Thoracic aorta (tissue), 2 donors: ENCODE data around the gene NVL. TPM values are rescaled to one million over a fixed set of nuclear protein-coding genes. Genes with fewer than 3 reads are reported as not detected.
"Not testable (repeated sequence)": the region's sequence is repeated elsewhere in the genome, so short reads cannot be mapped to it uniquely, and the experiment has no call there.

ENCODE experiments used
- ATAC-seq: fragments of 150-250 bp; one replicate; pipeline ENCODE4 v1.8.0; 2017; ENCODE audit warnings: low read depth; ENCODE audit not compliant: insufficient number of reproducible peaks, low FRiP score
- DNase-seq: peaks from one replicate; pipeline ENCODE4 v3.0.0-alpha.2; 2020; ENCODE audit warnings: low spot score
- H3K27ac ChIP-seq, 2 donors: fragments of 200-600 bp; sonication (generic); 1 replicate in 1 of 2; 2 replicates in 1 of 2; pipeline ENCODE4 v1.5.1; 2016; ENCODE audit warnings: mild to moderate bottlenecking in 2 of 2, moderate library complexity in 2 of 2
- H3K27me3 ChIP-seq: fragments of 200-600 bp; sonication (generic); replicated peaks from 2 replicates; pipeline ENCODE4 v1.6.0; 2016; ENCODE audit warnings: mild to moderate bottlenecking; ENCODE audit not compliant: insufficient read depth
- H3K36me3 ChIP-seq: fragments of 200-600 bp; sonication (generic); one replicate; pipeline ENCODE4 v1.5.1; 2016
- H3K4me1 ChIP-seq, 2 donors: fragments of 200-600 bp; sonication (generic); 1 replicate in 1 of 2; 2 replicates in 1 of 2; pipeline versions ENCODE4 v1.5.1 to v1.6.0; 2016; ENCODE audit warnings: low read depth in 2 of 2, mild to moderate bottlenecking in 1 of 2; ENCODE audit not compliant: control insufficient read depth in 1 of 2
- H3K4me3 ChIP-seq: fragments of 200-600 bp; sonication (generic); 2 replicates; pipeline ENCODE4 v1.5.1; 2016; ENCODE audit warnings: mild to moderate bottlenecking
- H3K9me3 ChIP-seq: fragments of 200-600 bp; sonication (generic); 2 replicates; pipeline ENCODE4 v1.5.1; 2016
- CTCF ChIP-seq: fragments of 200-600 bp; sonication (generic); IDR thresholded peaks from one replicate; pipeline ENCODE4 v1.5.1; 2019; ENCODE audit warnings: antibody characterized with exemption
- total RNA-seq, 2 donors: library from RNA; depleted of rRNA; stranded (reverse); fragments of >200 nt; gene quantifications; one replicate each; pipeline versions ENCODE4 v1.1.0 to v1.2.3, GENCODE V29; 2016

Gene NVL
- total RNA-seq, 2 donors from 2014 or later = 11.6 to 30.7 TPM

GRCh38 chr1:224353975-224354925, 24.3 kb upstream of the NVL start:
- Histone ChIP-seq H3K9me3 (no peaks in the 10 kb centered on the region), H3K27me3 (no peaks in the 10 kb centered on the region), H3K4me3 (no peak overlapping the region), H3K4me1 (peaks cover 9 to 19% of the 10 kb centered on the region in 2 donors), H3K36me3 (no peaks in the 10 kb centered on the region), H3K27ac (no peak overlapping the region)
- DNase-seq (no peak), ATAC-seq (no peak)
- TF ChIP-seq CTCF = no peak

- not testable (repeated sequence) for ATAC-seq, H3K27me3 ChIP-seq, H3K4me3 ChIP-seq, H3K4me1 ChIP-seq, DNase-seq, H3K9me3 ChIP-seq, H3K36me3 ChIP-seq, H3K27ac ChIP-seq
Measured at GRCh38 chr1:224352436-224353085, 22.6 kb upstream of the NVL start.

GRCh38 chr1:224349716-224350115, 19.7 kb upstream of the NVL start:
- not testable (repeated sequence) for DNase-seq, H3K9me3 ChIP-seq, H3K36me3 ChIP-seq, H3K4me3 ChIP-seq, H3K4me1 ChIP-seq, H3K27ac ChIP-seq, ATAC-seq, H3K27me3 ChIP-seq

GRCh38 chr1:224348137-224348536, 18.2 kb upstream of the NVL start:
- H3K4me3 ChIP-seq = no peak overlapping the region
- H3K4me1 ChIP-seq = no peaks in the 10 kb centered on the region
- no peak for TF ChIP-seq CTCF
- no peak overlapping the region for H3K27ac ChIP-seq
- peaks cover 12% of the 10 kb centered on the region for H3K9me3 ChIP-seq
- H3K27me3 ChIP-seq = no peaks in the 10 kb centered on the region
- no peak for DNase-seq
- ATAC-seq = no peak
- no peaks in the 10 kb centered on the region for H3K36me3 ChIP-seq

GRCh38 chr1:224343679-224344078, 13.7 kb upstream of the NVL start:
- Histone ChIP-seq H3K27ac (no peak overlapping the region), H3K9me3 (peaks cover 12% of the 10 kb centered on the region), H3K27me3 (no peaks in the 10 kb centered on the region), H3K36me3 (no peaks in the 10 kb centered on the region), H3K4me3 (no peak overlapping the region), H3K4me1 (peaks cover 5% of the 10 kb centered on the region in 2 donors)
- ATAC-seq (no peak), DNase-seq (no peak)
- TF ChIP-seq CTCF = no peak

GRCh38 chr1:224340453-224341384, 10.7 kb upstream of the NVL start:
- not testable (repeated sequence) for ATAC-seq, H3K4me1 ChIP-seq, H3K27me3 ChIP-seq, H3K36me3 ChIP-seq, DNase-seq, H3K27ac ChIP-seq
- Histone ChIP-seq H3K4me3 (peak overlapping the region; percentile 79), H3K9me3 (peaks cover 12% of the 10 kb centered on the region)
